ENCODE measurements around the gene CYP2J2.
"Not testable (repeated sequence)": the region's sequence is repeated elsewhere in the genome, so short reads cannot be mapped to it uniquely, and the experiment has no call there.

The CYP2J2 gene

DNA sequence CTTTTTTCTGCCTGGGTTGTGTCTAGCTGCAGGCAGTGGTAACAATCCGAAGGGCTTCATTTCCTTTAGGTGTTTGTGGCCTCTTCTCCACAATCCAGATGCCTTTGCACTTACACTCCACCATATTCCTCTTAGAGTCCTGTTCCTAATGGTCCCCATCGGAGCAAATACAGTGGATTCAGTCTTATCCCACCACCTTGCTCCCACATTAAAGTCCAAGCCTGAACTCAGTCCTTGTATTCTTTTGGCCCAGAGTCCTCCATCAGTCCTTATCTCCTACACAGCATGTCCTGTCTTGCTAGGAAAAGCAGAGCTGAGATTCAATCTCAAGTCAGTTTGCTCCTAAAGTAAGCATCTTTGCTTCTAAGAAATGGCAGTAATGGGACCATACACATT, 8.8 kb downstream of the CYP2J2 start:
- Histone ChIP-seq H3K4me1 (ENCODE audit: insufficient read depth, low read length) (no peaks in the 10 kb centered on the region), H3K36me3 (ENCODE audit: insufficient read depth, low read length) (no peaks in the 10 kb centered on the region), H3K4me3 (ENCODE audit: low read length) (no peak overlapping the region), H3K9me3 (ENCODE audit: insufficient read depth, low read depth, low read length) (no peaks in the 10 kb centered on the region), H3K27ac (ENCODE audit: low read depth, low read length) (no peak overlapping the region), H3K27me3 (ENCODE audit: insufficient read depth, low read length) (no peaks in the 10 kb centered on the region), H3K9ac (ENCODE audit: low read depth, low read length) (no peak overlapping the region)
- WGBS, result 91% methylated on average over 2 of the region's 2 CpGs

DNA sequence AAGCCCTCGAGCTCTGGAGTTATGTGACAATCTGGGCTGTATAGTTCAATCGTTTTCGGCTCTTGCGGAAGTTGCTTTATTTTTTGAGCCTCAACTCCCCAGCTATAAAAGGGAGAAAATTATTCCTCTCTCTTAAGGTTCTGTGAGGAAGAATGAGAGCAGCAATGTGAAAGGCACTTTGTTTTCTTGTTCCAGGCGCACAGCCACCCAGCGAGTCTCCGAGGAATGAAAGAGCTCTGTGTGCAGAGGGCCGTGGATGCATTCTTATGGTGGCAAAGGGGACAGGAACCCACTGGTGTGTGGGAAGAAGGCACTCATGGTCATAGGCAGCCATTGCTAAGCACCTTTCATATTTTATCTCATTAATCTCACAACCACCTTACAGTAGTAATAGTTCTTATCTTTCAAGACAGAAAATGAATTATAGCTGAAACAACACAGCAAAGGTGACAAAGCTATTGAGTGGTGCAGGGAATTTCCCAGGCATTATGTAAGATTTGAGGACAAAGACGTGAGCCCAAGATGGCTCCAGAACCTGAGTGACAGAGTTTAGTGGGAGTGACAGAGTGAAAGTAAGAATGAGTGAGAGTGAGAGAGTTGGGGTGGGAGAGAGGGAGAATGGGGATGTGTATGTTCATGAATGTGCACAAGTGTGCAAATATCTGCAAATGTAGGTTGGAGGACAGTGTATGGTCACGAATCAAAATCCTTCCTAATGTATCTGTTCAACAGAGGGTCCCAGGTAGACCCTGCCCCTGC, 9.4 kb downstream of the CYP2J2 start:
- 94% methylated on average over 9 of the region's 10 CpGs for WGBS
- Histone ChIP-seq H3K36me3 (ENCODE audit: insufficient read depth, low read length) (no peaks in the 10 kb centered on the region), H3K9ac (ENCODE audit: low read depth, low read length) (no peak overlapping the region), H3K27ac (ENCODE audit: low read depth, low read length) (no peak overlapping the region), H3K9me3 (ENCODE audit: insufficient read depth, low read depth, low read length) (no peaks in the 10 kb centered on the region), H3K4me3 (ENCODE audit: low read length) (no peak overlapping the region), H3K27me3 (ENCODE audit: insufficient read depth, low read length) (no peaks in the 10 kb centered on the region), H3K4me1 (ENCODE audit: insufficient read depth, low read length) (no peaks in the 10 kb centered on the region)

DNA sequence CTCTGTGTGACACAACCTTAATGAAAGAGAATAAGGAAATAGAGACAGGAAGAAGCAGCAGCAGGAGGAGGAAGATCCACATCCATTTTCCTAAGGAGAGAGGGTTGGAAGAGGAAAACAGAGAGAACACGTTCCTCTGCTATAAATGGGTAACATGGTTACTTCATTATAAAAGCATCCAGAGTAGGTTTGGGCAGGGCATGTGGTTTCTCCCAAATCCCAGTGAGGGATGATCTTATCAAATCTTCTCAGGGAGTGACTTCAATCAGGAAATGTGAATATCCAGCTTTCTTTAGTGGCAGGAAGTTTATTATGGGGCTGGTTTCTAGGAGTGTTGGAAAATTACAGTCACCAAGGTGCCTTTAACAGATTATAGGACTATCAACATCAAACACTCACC, 11.1 kb downstream of the CYP2J2 start:
- Histone ChIP-seq H3K27me3 (ENCODE audit: insufficient read depth, low read length) (no peaks in the 10 kb centered on the region), H3K4me3 (ENCODE audit: low read length) (no peak overlapping the region), H3K27ac (ENCODE audit: low read depth, low read length) (no peak overlapping the region), H3K4me1 (ENCODE audit: insufficient read depth, low read length) (no peaks in the 10 kb centered on the region), H3K36me3 (ENCODE audit: insufficient read depth, low read length) (no peaks in the 10 kb centered on the region), H3K9ac (ENCODE audit: low read depth, low read length) (no peak overlapping the region), H3K9me3 (ENCODE audit: insufficient read depth, low read depth, low read length) (no peaks in the 10 kb centered on the region)
- WGBS, result 90% methylated on average over 1 of the region's 1 CpG

DNA sequence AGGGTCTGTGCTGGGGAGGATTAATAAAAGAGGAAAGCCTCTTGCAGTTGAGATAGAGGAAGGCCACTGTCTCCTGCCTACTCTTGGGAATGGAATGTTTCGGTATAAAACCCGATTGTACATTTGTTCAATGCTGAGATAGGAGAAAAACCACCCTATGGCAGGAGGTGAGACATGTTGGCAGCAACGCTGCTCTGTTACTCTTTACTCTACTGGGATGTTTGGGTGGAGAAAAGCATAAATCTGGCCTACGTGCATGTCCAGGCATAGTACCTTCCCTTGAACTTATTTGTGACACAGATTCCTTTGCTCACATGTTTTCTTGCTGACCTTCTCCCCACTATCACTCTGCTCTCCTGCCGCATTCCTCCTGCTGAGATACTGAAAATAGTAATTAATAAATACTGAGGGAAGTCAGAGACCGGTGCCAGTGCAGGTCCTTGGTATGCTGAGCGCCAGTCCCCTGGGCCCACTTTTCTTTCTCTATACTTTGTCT, 11.7 kb downstream of the CYP2J2 start:
- not testable (repeated sequence) for H3K9me3 ChIP-seq (ENCODE audit: insufficient read depth, low read depth, low read length); H3K27me3 ChIP-seq (ENCODE audit: insufficient read depth, low read length); H3K4me1 ChIP-seq (ENCODE audit: insufficient read depth, low read length); H3K9ac ChIP-seq (ENCODE audit: low read depth, low read length); H3K4me3 ChIP-seq (ENCODE audit: low read length); H3K36me3 ChIP-seq (ENCODE audit: insufficient read depth, low read length); H3K27ac ChIP-seq (ENCODE audit: low read depth, low read length)
- 90% methylated on average over 6 of the region's 7 CpGs for WGBS

DNA sequence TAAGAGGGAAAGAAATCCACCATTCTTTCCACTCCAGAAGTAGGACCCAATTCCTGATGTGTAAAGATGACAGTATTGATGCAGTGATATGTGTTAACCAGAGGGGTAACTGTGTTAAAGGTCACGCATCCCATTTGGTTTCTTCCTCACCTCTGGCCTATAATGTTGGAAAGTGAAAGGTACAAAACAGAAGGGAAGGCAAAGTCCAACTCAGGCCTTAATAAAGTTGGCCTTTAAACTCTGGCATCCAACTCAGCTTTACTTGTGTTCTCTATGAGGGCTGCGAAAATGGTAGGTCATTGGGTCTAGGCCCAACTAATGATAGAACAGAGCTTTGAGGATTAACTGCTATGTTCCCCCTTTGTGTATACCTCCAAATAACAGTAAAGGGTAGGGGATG, 17.9 kb downstream of the CYP2J2 start:
- Histone ChIP-seq H3K4me1 (ENCODE audit: insufficient read depth, low read length) (no peaks in the 10 kb centered on the region), H3K9ac (ENCODE audit: low read depth, low read length) (no peak overlapping the region), H3K27ac (ENCODE audit: low read depth, low read length) (no peak overlapping the region), H3K36me3 (ENCODE audit: insufficient read depth, low read length) (no peaks in the 10 kb centered on the region), H3K9me3 (ENCODE audit: insufficient read depth, low read depth, low read length) (no peaks in the 10 kb centered on the region), H3K4me3 (ENCODE audit: low read length) (no peak overlapping the region), H3K27me3 (ENCODE audit: insufficient read depth, low read length) (no peaks in the 10 kb centered on the region)
- 92% methylated on average over 2 of the region's 2 CpGs for WGBS

DNA sequence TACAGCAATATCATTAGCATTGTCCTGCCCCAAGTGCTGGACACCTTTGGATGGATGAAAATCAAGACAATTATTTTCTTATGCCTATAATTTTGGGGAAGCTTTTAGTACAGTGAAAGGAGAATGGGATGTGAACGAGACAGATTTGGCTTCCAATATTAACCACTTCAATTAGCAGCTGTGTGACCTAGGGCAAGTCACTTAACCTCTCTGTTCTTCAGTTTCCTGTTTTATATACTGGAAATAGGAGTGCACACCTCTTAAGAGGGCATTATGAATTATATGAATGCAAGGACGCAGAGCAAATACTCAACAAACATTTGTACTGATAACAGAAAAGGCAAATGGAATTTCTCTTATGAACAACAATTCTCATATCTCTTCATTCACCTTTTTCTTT, 18.5 kb downstream of the CYP2J2 start:
- H3K27ac ChIP-seq (ENCODE audit: low read depth, low read length), result no peak overlapping the region
- H3K36me3 ChIP-seq (ENCODE audit: insufficient read depth, low read length), result no peaks in the 10 kb centered on the region
- H3K9ac ChIP-seq (ENCODE audit: low read depth, low read length), result no peak overlapping the region
- 100% methylated on average over 1 of the region's 2 CpGs for WGBS
- H3K4me1 ChIP-seq (ENCODE audit: insufficient read depth, low read length), result no peaks in the 10 kb centered on the region
- no peaks in the 10 kb centered on the region for H3K27me3 ChIP-seq (ENCODE audit: insufficient read depth, low read length)
- H3K9me3 ChIP-seq (ENCODE audit: insufficient read depth, low read depth, low read length), result no peaks in the 10 kb centered on the region
- no peak overlapping the region for H3K4me3 ChIP-seq (ENCODE audit: low read length)

DNA sequence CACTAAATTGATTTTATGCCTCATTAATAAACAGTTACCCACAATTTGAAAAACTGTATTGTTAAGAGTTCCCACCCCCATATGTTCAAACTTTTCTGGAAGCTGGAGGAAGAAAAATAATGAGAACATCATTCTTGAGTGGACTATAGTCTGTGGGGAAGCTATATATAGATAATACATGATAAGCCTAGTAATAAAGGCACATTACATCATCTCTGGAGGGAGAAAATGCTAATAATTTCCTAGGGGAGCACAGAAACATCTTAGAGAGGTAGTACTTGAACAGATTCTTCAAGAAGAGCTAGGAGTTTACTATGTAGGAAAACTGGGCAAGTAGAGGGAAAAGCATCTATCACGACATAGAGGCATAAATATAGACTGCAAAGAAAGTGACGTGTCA, 19.6 kb downstream of the CYP2J2 start:
- no peaks in the 10 kb centered on the region for H3K27me3 ChIP-seq (ENCODE audit: insufficient read depth, low read length)
- 94% methylated on average over 2 of the region's 2 CpGs for WGBS
- H3K4me3 ChIP-seq (ENCODE audit: low read length), result no peak overlapping the region

DNA sequence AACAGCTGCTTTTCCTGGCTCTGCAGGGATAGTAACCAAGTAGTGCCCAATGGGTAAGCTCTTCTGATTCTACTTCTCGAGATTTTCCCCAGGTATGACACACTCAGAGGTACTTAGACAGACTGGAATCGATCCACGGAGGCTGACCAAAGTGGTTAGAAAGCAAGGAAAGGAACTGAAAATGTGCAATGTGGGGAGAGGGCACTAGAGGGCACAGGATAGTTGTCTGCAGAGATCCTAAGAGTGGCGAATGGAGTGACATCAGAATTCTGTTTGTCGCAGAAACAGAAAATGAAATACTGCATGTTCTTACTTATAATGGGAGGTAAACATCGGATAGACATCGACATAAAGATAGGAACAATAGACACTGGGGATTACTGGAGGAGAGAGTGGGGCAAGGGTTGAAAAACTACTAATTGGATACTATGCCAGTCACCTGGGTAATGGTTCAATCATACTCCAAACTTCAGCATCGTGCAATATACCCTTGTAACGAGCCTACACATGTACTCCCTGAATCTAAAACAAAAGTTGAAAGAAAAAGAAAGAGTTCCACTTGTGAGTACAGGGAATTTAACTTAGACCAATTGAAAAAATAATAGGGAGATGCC, 23.3 kb downstream of the CYP2J2 start:
- no peak overlapping the region for H3K9ac ChIP-seq (ENCODE audit: low read depth, low read length)
- no peak overlapping the region for H3K4me3 ChIP-seq (ENCODE audit: low read length)
- no peaks in the 10 kb centered on the region for H3K27me3 ChIP-seq (ENCODE audit: insufficient read depth, low read length)
- no peaks in the 10 kb centered on the region for H3K4me1 ChIP-seq (ENCODE audit: insufficient read depth, low read length)
- 69% methylated on average over 8 of the region's 9 CpGs for WGBS
- H3K36me3 ChIP-seq (ENCODE audit: insufficient read depth, low read length), result no peaks in the 10 kb centered on the region
- no peak overlapping the region for H3K27ac ChIP-seq (ENCODE audit: low read depth, low read length)
- no peaks in the 10 kb centered on the region for H3K9me3 ChIP-seq (ENCODE audit: insufficient read depth, low read depth, low read length)

More for the DNA sequence above, 19.6 kb downstream of the CYP2J2 start:
- Histone ChIP-seq H3K4me1 (ENCODE audit: insufficient read depth, low read length) (no peaks in the 10 kb centered on the region), H3K9ac (ENCODE audit: low read depth, low read length) (no peak overlapping the region), H3K36me3 (ENCODE audit: insufficient read depth, low read length) (no peaks in the 10 kb centered on the region), H3K9me3 (ENCODE audit: insufficient read depth, low read depth, low read length) (no peaks in the 10 kb centered on the region), H3K27ac (ENCODE audit: low read depth, low read length) (no peak overlapping the region)

DNA sequence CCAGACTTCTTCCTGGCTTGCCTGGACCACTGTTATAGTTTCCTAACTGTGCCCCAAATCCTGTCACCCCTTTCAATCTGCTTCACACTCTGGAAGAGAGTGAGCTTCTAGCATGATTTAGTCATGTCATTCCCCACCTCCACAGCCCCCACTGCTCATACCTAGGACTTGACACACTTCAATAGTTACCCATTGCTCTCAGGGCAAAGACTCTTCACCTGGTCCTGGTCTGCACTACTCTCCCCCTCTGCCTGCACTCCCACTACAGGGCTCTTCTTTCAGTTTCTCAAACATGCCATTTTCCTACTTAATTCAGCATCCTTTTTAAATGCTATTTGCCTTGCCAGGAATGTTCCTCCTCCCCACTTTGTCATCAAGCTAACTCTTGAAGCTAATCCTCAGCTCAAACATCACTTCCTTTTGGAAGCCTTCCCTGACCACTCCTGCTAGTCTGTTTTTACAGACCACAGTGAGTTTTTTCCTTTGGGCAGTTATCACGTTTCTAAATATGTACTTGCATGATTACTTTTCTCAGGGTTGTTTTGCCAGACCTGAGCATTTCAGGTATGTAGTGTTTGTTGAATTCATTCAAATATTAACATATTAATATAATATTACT, 24.7 kb downstream of the CYP2J2 start:
- WGBS, result 78% methylated on average over 1 of the region's 1 CpG
- H3K36me3 ChIP-seq (ENCODE audit: insufficient read depth, low read length), result no peaks in the 10 kb centered on the region
- H3K27ac ChIP-seq (ENCODE audit: low read depth, low read length), result no peak overlapping the region
- no peak overlapping the region for H3K4me3 ChIP-seq (ENCODE audit: low read length)
- no peaks in the 10 kb centered on the region for H3K9me3 ChIP-seq (ENCODE audit: insufficient read depth, low read depth, low read length)
- H3K9ac ChIP-seq (ENCODE audit: low read depth, low read length), result no peak overlapping the region
- no peaks in the 10 kb centered on the region for H3K4me1 ChIP-seq (ENCODE audit: insufficient read depth, low read length)
- no peaks in the 10 kb centered on the region for H3K27me3 ChIP-seq (ENCODE audit: insufficient read depth, low read length)

DNA sequence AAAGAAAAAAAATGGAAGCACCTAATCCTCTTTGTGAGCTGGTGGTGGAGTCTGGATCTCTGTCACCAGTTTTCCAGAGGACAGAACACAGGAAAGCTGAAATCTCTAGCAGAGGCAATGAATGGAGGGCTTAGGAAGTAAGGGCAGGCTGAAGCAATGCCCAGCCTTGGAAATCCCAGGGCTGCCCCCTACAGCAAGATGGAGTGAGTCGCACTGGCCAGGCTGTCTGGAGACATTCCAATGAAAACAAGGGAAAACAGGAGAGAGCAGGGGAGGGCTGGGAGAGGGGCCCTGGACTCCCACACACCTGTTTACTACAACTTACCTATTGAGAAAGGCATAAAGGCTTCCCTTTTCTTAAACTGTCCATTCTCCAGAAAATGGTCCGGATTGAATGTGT, 25.9 kb downstream of the CYP2J2 start:
- Histone ChIP-seq H3K4me3 (ENCODE audit: low read length) (no peak overlapping the region), H3K9me3 (ENCODE audit: insufficient read depth, low read depth, low read length) (no peaks in the 10 kb centered on the region), H3K27me3 (ENCODE audit: insufficient read depth, low read length) (no peaks in the 10 kb centered on the region), H3K27ac (ENCODE audit: low read depth, low read length) (no peak overlapping the region), H3K36me3 (ENCODE audit: insufficient read depth, low read length) (no peaks in the 10 kb centered on the region), H3K9ac (ENCODE audit: low read depth, low read length) (no peak overlapping the region), H3K4me1 (ENCODE audit: insufficient read depth, low read length) (no peaks in the 10 kb centered on the region)
- WGBS, result 79% methylated on average over 2 of the region's 2 CpGs

DNA sequence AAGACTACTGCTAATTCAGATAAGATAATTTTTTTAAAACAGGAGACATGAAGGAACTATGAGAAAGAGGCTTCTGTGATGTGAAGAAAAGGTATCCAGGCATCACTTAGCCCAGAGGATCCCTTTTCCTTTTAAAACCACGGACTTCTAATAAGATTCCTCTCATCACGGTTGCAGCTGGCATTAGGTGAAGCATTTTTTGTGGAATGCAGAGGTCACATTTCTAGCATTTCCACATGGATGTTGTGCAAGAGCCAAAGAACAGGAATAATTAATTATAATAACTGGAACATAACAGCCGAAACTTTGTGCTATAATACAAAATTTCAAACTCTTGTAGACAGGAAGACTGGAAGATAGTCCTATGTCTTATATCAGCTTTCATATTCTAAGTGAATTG, 27.6 kb downstream of the CYP2J2 start:
- H3K4me3 ChIP-seq (ENCODE audit: low read length), result no peak overlapping the region
- H3K9me3 ChIP-seq (ENCODE audit: insufficient read depth, low read depth, low read length), result no peaks in the 10 kb centered on the region
- H3K27me3 ChIP-seq (ENCODE audit: insufficient read depth, low read length), result no peaks in the 10 kb centered on the region
- 95% methylated on average over 3 of the region's 3 CpGs for WGBS
- no peaks in the 10 kb centered on the region for H3K36me3 ChIP-seq (ENCODE audit: insufficient read depth, low read length)
- no peak overlapping the region for H3K27ac ChIP-seq (ENCODE audit: low read depth, low read length)
- H3K4me1 ChIP-seq (ENCODE audit: insufficient read depth, low read length), result no peaks in the 10 kb centered on the region
- H3K9ac ChIP-seq (ENCODE audit: low read depth, low read length), result no peak overlapping the region
